CD4-positive, alpha-beta T cell treated with Interleukin-15 for 1 hour (primary cell): ENCODE results near the gene UNC80.

Experiments used
- DNase-seq: peaks from one replicate; pipeline ENCODE4 v3.0.0-alpha.2; 2020

UNC80 gene

DNA sequence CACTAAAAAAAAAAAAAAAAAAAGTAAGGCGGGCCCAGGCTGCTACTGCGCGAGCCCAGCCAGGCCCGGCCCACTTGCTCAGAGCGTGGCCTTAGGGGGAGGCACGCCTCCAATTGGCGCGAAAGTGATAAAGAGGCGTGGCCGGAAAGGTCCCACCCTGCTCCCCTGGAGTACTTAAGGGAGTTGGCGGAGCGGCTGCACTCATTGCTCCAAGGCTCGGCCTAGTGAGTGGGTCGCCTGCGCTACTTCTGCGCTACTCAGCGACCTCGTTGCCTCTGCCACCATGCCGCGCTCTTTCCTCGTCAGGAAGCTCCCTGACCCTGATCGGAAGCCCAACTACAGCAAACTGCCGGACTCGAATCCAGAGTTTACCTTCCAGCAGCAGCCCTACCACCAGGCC lies 36.9 kb downstream of the UNC80 start:
- DNase-seq, result no peak

DNA sequence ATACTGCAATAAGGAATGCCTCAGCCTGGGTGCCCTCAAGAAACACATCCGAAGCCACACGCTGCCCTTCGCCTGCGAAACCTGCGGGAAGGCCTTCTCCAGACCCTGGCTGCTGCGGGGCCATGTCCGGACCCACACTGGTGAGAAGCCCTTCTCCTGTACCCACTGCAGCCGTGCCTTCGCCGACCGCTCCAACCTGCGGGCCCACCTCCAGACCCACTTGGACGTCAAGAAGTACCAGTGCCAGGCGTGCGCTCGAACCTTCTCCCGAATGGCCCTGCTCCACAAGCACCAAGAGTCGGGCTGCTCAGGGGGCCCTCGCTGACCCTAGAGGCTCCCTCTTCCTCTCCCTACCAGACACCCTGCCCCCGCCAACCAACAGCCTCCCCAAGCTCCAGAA lies 37.6 kb downstream of the UNC80 start:
- DNase-seq, result no peak

GRCh38 chr2:209817844-209818271 lies 46.2 kb downstream of the UNC80 start:
- no peak for DNase-seq

DNA sequence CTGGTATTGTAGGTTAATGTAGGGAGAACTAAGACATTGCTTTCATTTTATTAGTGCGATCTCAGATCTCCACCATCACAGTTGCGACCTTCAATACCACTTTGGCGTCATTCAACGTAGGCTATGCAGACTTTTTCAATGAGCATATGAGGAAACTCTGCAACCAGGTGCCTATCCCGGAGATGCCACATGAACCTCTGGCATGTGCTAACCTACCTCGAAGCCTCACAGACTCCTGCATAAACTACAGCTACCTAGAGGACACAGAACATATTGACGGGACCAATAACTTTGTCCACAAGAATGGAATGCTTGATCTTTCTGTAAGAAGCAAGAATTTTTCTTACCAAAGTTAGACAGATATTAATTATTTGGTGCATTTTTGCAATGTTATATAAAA lies 47.3 kb downstream of the UNC80 start:
- DNase-seq, result no peak

GRCh38 chr2:209821806-209822205 lies 50.2 kb downstream of the UNC80 start:
- no peak for DNase-seq

DNA sequence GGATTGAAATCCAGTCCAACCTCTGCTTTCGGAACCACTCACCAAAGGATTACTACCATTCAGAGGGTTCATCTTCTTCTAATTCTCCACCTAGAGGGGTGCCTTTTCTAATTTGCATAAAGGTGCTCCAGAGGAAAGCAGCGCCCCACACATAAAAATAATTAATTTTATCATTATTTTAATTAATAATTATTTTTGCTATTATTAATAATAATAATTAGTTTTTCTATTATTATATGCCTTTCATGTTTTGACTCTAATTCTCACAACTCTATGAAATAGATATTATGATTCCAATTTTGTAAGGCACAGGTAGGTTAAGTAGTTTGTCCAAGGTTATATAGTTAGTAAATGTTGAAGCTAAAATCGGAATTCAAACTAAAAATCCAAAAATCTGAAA lies 51.9 kb downstream of the UNC80 start:
- DNase-seq, result no peak

GRCh38 chr2:209824391-209824790 lies 52.8 kb downstream of the UNC80 start:
- DNase-seq, result no peak

GRCh38 chr2:209830722-209831465 lies 59.3 kb downstream of the UNC80 start:
- no peak for DNase-seq

DNA sequence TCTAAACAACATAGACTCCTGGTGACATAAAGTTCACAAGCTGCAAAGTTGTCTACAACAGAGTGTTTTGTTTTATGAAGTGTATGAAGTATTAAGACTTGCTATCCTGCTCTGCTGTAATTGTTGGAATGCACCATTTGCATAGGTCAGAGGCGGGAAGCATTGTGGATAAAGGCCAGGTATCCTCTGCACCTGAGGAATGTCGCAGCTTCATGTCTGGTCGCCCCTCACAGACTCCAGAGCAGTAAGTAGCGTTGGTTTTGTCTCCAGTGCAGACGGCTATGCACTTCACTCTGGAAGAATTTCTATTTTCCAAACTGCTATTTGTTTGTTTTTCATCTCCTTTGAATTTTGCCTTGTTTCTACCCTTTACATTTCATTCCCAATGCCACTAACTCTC lies 63.1 kb downstream of the UNC80 start:
- no peak for DNase-seq

- DNase-seq, result no peak
Measured at GRCh38 chr2:209840434-209840833, 68.8 kb downstream of the UNC80 start.

DNA sequence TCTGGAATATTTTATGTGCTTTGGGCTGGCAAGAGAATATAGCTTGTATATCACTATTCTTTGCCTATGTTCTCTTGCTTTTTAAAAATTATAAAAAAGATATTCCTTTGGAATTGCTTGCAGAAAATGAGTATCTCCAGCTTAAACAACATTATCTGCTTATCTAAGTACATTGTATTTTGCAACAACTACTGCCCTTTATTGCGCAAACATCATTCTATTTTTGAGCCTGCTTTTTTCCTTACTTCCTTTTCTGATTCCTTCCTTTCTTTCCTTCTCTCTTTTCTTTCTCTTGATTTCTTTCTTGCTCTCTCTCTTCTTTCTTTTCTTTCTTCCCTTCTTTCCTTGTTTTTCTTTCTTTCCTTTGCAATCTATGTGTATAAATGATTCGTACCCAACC lies 74.0 kb downstream of the UNC80 start:
- no peak for DNase-seq

- no peak for DNase-seq
Measured at GRCh38 chr2:209864716-209865295, 93.2 kb downstream of the UNC80 start.

GRCh38 chr2:209868271-209868994 lies 96.8 kb downstream of the UNC80 start:
- DNase-seq, result no peak

GRCh38 chr2:209870067-209870466 lies 98.4 kb downstream of the UNC80 start:
- no peak for DNase-seq

GRCh38 chr2:209872675-209873074 lies 101.0 kb downstream of the UNC80 start:
- no peak for DNase-seq

GRCh38 chr2:209875270-209875669 lies 103.6 kb downstream of the UNC80 start:
- no peak for DNase-seq

GRCh38 chr2:209876211-209876610 lies 104.6 kb downstream of the UNC80 start:
- DNase-seq, result no peak

- no peak for DNase-seq
Measured at GRCh38 chr2:209878701-209879100, 107.1 kb downstream of the UNC80 start.

DNA sequence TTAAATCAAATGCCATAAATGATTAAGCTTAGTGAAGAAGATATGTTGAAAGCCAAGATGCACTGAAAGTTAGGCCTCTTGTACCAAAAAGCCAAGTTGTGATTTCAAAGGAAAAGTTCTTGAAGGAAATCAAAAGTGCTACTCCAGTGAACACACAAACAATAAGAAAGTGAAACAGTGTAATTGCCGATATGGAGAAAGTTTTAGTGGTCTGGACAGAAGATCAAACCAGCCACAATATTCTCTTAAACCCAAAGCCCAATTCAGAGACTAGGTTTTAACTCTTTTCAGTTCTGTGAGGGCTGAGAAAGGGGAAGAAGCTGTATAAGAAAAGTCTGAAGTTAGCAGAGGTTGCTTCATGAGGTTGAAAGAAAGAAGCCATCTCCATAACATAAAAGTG lies 129.0 kb downstream of the UNC80 start:
- DNase-seq, result no peak

- DNase-seq, result no peak
Measured at GRCh38 chr2:209901172-209901571, 129.5 kb downstream of the UNC80 start.

GRCh38 chr2:209905691-209906090 lies 134.1 kb downstream of the UNC80 start:
- no peak for DNase-seq

GRCh38 chr2:209907746-209908145 lies 136.1 kb downstream of the UNC80 start:
- no peak for DNase-seq

GRCh38 chr2:209908511-209908910 lies 136.9 kb downstream of the UNC80 start:
- DNase-seq, result no peak

DNA sequence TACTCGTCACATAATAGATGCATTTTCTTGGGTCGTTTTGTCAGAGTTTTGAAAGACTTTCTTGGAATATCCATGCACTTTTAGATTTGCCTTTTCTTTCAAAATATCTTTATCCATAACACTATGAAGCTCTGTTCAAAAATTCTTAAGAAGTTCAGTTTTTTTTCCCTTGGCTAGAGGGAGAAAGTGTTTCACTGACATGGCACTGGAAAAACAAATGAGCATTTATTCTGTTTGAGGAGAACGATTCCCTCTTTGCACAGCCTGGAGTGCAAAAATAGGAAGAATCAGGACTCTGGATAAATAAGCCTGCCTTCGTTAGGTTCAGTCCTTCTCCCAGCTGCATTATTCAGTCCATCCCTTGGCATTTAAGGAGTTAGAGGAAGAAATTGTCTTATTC lies 139.9 kb downstream of the UNC80 start:
- no peak for DNase-seq
